Fibroblast of villous mesenchyme (primary cell): ENCODE results near the gene C1orf52. TPM values are rescaled to one million over a fixed set of nuclear protein-coding genes. Genes with fewer than 3 reads are reported as not detected.

ENCODE experiments used
- DNase-seq: peaks from one replicate; pipeline ENCODE4 v3.0.0-alpha.2; 2010; ENCODE audit warnings: low read depth
- H3K4me3 ChIP-seq: 2 replicates; pipeline ENCODE4 v1.5.1; 2011; ENCODE audit warnings: low read depth, mild to moderate bottlenecking, low read length
- CTCF ChIP-seq: IDR thresholded peaks from 2 replicates; pipeline ENCODE4 v1.5.1; 2012; ENCODE audit warnings: low read depth, mild to moderate bottlenecking, low read length; ENCODE audit not compliant: insufficient read depth
- total RNA-seq: library from RNA; depleted of rRNA; stranded (reverse); fragments of >200 nt; gene quantifications from 2 replicates; pipeline ENCODE4 v1.2.3, GENCODE V29; 2012

The C1orf52 gene
- total RNA-seq, 1 donor = 23.7 TPM

DNA sequence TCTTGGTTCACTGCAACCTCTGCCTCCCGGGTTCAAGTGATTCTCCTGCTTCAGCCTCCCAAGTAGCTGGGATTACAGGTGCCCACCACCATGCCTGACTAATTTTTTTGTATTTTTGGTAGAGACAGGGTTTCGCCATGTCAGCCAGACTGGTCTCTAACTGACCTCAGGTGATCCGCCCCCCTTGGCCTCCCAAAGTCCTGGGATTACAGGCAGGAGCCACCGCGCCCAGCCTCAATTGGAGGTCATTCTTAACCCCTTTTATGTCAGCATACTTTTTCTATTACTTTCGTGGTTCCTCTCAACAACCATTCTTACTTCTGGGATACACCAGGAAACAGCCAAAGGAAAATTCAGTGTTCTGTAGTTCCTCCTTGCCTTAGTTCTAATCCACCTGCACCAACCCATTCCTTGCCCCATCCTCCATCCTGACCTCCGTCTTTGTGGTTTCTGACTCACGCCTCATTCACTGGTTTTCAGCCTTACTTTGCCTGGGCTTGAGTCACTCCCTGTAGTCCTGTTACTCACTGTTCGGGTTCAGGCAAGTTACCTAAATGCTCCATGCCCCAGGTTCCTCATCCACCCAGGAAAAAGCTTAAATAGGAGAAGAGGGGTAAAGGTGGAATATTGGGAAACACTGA is 29.9 kb upstream of the C1orf52 start:
- TF ChIP-seq CTCF = no peak
- DNase-seq = peak; percentile 88
- no peak overlapping the region for H3K4me3 ChIP-seq

- no peak for TF ChIP-seq CTCF
- no peak for DNase-seq
- H3K4me3 ChIP-seq = no peak overlapping the region
These were observed 24.7 kb upstream of the C1orf52 start for GRCh38 chr1:85284202-85284601.

GRCh38 chr1:85283475-85284199 is 24.2 kb upstream of the C1orf52 start:
- no peak for TF ChIP-seq CTCF
- DNase-seq = no peak
- H3K4me3 ChIP-seq = no peak overlapping the region

- no peak for DNase-seq
- no peak overlapping the region for H3K4me3 ChIP-seq
- TF ChIP-seq CTCF = no peak
These were observed 23.0 kb upstream of the C1orf52 start for GRCh38 chr1:85282424-85282823.

DNA sequence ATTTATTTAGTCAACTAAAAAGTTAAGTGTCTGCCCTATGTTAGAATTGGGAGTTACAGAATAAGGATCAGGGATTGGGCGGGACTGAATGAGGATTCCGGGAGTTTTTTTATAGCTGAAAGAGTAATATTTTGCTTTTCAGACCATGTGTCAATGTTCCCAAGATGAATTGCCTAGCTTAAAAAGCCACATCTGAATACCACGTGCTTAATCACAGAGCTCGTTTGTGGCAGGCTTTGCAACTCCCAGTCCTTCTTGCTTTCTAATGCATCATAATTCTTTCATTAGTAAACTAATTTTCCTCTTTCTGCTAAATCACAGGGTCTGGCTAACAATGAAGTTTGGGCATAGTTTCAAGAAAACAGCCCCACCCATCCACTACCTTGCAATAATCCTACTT is 21.2 kb upstream of the C1orf52 start:
- TF ChIP-seq CTCF = no peak
- DNase-seq = no peak
- no peak overlapping the region for H3K4me3 ChIP-seq

DNA sequence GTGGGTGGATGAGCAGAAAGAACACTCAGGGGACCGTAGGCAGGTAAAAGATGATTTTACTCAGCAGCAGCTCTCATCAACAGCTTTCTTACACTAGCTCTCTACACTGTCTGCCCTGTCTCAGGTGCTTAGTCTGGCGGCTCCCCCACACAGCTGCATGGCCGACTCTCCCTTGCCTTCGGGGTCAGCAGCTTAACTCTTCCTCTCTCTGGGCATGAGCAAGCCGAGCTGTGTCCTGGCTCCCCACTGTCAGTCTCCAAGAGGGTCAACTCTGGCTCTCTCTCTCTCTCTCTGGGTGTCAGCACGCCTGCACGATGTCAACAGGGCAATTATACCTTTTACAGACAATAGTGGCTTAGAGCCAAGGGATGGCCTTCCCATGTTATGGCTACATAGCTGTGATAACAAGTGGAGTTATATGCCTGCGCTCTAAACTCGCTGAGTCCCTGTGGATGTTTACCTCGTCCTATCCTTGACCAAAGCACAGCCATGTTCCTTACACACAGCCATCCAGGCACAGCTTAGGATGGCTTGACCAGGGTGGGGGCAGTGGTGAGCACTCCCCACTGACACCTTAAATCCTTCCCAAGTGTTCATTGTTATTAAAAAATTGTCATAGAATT is 20.1 kb upstream of the C1orf52 start:
- no peak for TF ChIP-seq CTCF
- DNase-seq = no peak
- H3K4me3 ChIP-seq = peak overlapping the region; percentile 34
